Endothelial cell of umbilical vein (primary cell): Measurements from ENCODE around the gene LHX3. TPM values are rescaled to one million over a fixed set of nuclear protein-coding genes. Genes with fewer than 3 reads are reported as not detected.

Source experiments
- BruUV-seq: library from RNA; stranded (reverse); fragments of 400-500 nt; replicated peaks from 2 replicates; lab custom pipeline; 2021; lab: Mats Ljungman, UMichigan
- CTCF ChIA-PET: fragments of 300-600, 350-600 bp; sonication (Branson Sonifier 250); formaldehyde crosslinking; loops from one replicate; lab custom pipeline; 2021; ENCODE audit warnings: antibody characterized with exemption, inconsistent platforms; lab: Charles Lee
- POLR2A ChIA-PET: fragments of 300-600, 350-600 bp; sonication (Branson Sonifier 250); formaldehyde crosslinking; loops from one replicate; lab custom pipeline; 2021; ENCODE audit warnings: antibody characterized with exemption, inconsistent platforms; lab: Charles Lee
- DNase-seq: peaks from one replicate; pipeline ENCODE4 v3.0.0-alpha.2; 2011; ENCODE audit warnings: low read depth, low spot score
- FAIRE-seq: peaks from 2 replicates; lab custom pipeline; 2011; peaks lifted over from hg19 to GRCh38; lab: Jason Lieb, UNC
- H2AFZ ChIP-seq: 2 replicates; pipeline ENCODE4 v1.6.0; 2012; ENCODE audit warnings: low read depth, low read length, control low read depth, inconsistent platforms
- H3K27ac ChIP-seq: 2 replicates; pipeline ENCODE4 v1.5.1; 2011; ENCODE audit warnings: low read depth, mild to moderate bottlenecking, control low read depth, low read length, moderate library complexity; ENCODE audit not compliant: insufficient read depth
- H3K27me3 ChIP-seq, 2 experiments: 2 replicates each; pipeline versions ENCODE4 v1.6.0 to v1.6.1; 2011; ENCODE audit warnings: low read length in 2 of 2, mixed read lengths in 1 of 2; ENCODE audit not compliant: control insufficient read depth in 2 of 2, insufficient read depth in 2 of 2
- H3K36me3 ChIP-seq, 2 experiments: 2 replicates in 1 of 2; 3 replicates in 1 of 2; pipeline ENCODE4 v1.5.1; 2011; ENCODE audit warnings: low read length in 2 of 2, mild to moderate bottlenecking in 1 of 2, moderate library complexity in 1 of 2; ENCODE audit not compliant: control insufficient read depth in 2 of 2, insufficient read depth in 2 of 2; ENCODE audit errors: extremely low read depth in 1 of 2
- H3K4me1 ChIP-seq: 3 replicates; pipeline ENCODE4 v1.5.1; 2011; ENCODE audit warnings: mild to moderate bottlenecking, low read length; ENCODE audit not compliant: control insufficient read depth, insufficient read depth; ENCODE audit errors: extremely low read depth
- H3K4me2 ChIP-seq: 2 replicates; pipeline ENCODE4 v1.6.1; 2011; ENCODE audit warnings: low read length, control low read depth, mixed read lengths; ENCODE audit not compliant: insufficient read depth
- H3K4me3 ChIP-seq, 3 experiments: fragments of 200-600 bp in 1 of 3; sonication (generic), shearing (Covaris generic) in 1 of 3; replicated peaks in 1 of 3; 2 replicates each; pipeline ENCODE4 v1.5.1; 2011 to 2016; ENCODE audit warnings: control low read depth in 3 of 3, low read length in 3 of 3, mild to moderate bottlenecking in 2 of 3, inconsistent platforms in 1 of 3, low read depth in 1 of 3, moderate library complexity in 1 of 3; ENCODE audit not compliant: insufficient read depth in 1 of 3
- H3K79me2 ChIP-seq: 2 replicates; pipeline ENCODE4 v1.6.0; 2012; ENCODE audit warnings: low read length, inconsistent platforms; ENCODE audit not compliant: control insufficient read depth, insufficient read depth
- H3K9ac ChIP-seq: replicated peaks from 2 replicates; pipeline ENCODE3; 2011; ENCODE audit warnings: low read length, control low read depth; ENCODE audit not compliant: insufficient read depth; ENCODE audit errors: extremely low read depth
- H3K9me1 ChIP-seq: replicated peaks from 3 replicates; pipeline ENCODE4 v1.6.0; 2011; ENCODE audit warnings: mild to moderate bottlenecking, low read length; ENCODE audit not compliant: control insufficient read depth, insufficient read depth; ENCODE audit errors: extremely low read depth
- H3K9me3 ChIP-seq: replicated peaks from 2 replicates; pipeline ENCODE4 v1.5.1; 2012; ENCODE audit warnings: low read length, inconsistent platforms; ENCODE audit not compliant: control insufficient read depth, insufficient read depth
- H4K20me1 ChIP-seq: replicated peaks from 2 replicates; pipeline ENCODE3; 2011; ENCODE audit warnings: mild to moderate bottlenecking, low read length; ENCODE audit not compliant: control insufficient read depth, insufficient read depth; ENCODE audit errors: extremely low read depth
- EZH2 ChIP-seq: IDR thresholded peaks from 2 replicates; pipeline ENCODE4 v1.6.1; 2012; ENCODE audit warnings: borderline replicate concordance, low read depth, mild to moderate bottlenecking, moderate library complexity, low read length, inconsistent platforms; ENCODE audit not compliant: severe bottlenecking
- FOS ChIP-seq: IDR thresholded peaks from 2 replicates; pipeline ENCODE4 v1.6.1; 2011; ENCODE audit warnings: mild to moderate bottlenecking, low read length, moderate library complexity, borderline replicate concordance; ENCODE audit not compliant: insufficient read depth
- MYC ChIP-seq: IDR thresholded peaks from one replicate; pipeline ENCODE4 v1.6.1; 2011; ENCODE audit warnings: mild to moderate bottlenecking, low read depth, low read length
- dilution Hi-C: fragments of 300-500 bp; cut with MboI; formaldehyde crosslinking; loops from one replicate; pipeline ENCODE4 v1.15.0; 2019; ENCODE audit warnings: low sequenced_read_pairs; ENCODE audit not compliant: extremely low pct_ligation_motif_present
- intact Hi-C: fragments of 100-400 bp; cut with micrococcal nuclease; formaldehyde crosslinking; loops from one replicate; pipeline ENCODE4 v1.10.0; 2022
- polyA plus RNA-seq, 4 experiments: library from polyadenylated mRNA; depleted of rRNA in 3 of 4; stranded (reverse) in 3 of 4; unstranded in 1 of 4; fragments of >200 nt; gene quantifications; 2 replicates each; pipeline versions ENCODE4 v1.2.1 to v1.2.3, GENCODE V29; 2011 to 2012; ENCODE audit warnings: missing spikeins in 1 of 4
- total RNA-seq: library from RNA; stranded (reverse); gene quantifications from 2 replicates; pipeline ENCODE4 v1.2.3, GENCODE V29; 2021
- TF ChIP-seq, protein P1 (sequence below), 2 donors: IDR thresholded peaks; 1 replicate in 1 of 2; 2 replicates in 1 of 2; pipeline ENCODE4 v1.5.1; 2011; ENCODE audit warnings: low read length in 2 of 2, mild to moderate bottlenecking in 2 of 2, moderate library complexity in 2 of 2, control low read depth in 1 of 2, inconsistent platforms in 1 of 2, low read depth in 1 of 2; ENCODE audit not compliant: insufficient read depth in 1 of 2; ENCODE audit errors: extremely low read depth in 1 of 2

LHX3 gene
- total and polyA plus RNA-seq, 2 donors (not counting 3 experiments of a cell fraction or from before 2014, with no cell fraction given) = not detected

DNA sequence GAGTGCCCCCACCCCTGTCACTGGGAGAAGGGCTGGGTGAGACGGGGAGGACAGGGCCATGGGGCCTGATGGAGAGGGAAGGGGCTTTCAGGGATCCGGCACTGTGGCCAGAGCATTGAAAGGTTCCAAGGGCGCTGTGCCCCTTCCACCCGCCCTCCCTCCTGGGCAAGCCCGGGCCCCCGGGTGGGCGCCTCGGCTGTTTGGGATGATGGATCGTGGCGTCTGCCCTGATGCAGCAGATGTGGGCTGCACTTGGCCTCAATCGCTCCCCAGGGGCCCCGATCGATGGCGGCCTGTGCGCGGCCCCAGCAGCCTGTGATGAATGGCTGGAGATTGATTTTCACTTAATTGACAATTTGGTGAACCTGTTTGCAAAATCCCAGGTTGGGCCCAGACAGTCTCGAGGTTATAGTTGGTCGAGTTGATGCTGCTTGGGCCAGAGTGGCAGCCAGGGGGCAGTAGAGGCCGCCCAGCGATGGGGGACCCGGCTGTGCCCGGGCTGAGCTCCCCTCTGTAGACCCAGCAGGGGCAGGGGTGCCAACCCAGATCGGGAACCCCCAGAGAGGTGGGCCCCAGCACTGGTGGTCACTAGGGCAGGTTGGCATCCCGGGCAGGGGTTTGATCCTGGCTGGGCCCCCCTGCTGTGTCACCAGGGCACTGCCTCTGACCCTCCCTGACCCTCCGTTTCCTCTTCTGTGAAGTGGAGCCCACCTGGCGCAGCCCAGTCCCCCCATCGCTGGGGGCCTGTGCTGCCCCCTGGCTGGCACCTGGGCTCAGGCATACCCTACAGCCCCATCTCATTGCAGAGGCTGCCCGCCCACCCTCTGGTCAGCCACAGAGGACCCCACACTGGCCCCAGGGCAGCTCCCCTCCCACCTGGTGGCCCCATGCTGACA, 34.7 kb downstream of the LHX3 start:
- no peaks in the 10 kb centered on the region for H3K36me3 ChIP-seq
- TF ChIP-seq FOS = no peak
- TF ChIP-seq, protein P1, sequence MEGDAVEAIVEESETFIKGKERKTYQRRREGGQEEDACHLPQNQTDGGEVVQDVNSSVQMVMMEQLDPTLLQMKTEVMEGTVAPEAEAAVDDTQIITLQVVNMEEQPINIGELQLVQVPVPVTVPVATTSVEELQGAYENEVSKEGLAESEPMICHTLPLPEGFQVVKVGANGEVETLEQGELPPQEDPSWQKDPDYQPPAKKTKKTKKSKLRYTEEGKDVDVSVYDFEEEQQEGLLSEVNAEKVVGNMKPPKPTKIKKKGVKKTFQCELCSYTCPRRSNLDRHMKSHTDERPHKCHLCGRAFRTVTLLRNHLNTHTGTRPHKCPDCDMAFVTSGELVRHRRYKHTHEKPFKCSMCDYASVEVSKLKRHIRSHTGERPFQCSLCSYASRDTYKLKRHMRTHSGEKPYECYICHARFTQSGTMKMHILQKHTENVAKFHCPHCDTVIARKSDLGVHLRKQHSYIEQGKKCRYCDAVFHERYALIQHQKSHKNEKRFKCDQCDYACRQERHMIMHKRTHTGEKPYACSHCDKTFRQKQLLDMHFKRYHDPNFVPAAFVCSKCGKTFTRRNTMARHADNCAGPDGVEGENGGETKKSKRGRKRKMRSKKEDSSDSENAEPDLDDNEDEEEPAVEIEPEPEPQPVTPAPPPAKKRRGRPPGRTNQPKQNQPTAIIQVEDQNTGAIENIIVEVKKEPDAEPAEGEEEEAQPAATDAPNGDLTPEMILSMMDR (IDR thresholded peaks at IDR 0.05; ENCODE audit: extremely low read depth in 1 of 2, insufficient read depth in 1 of 2, low read depth in 1 of 2, low read length in 2 of 2) = peak; percentile 73 to 83
- intact Hi-C loops (no loop called here), dilution Hi-C loops (no loop called here)
- H3K9me3 ChIP-seq = no peaks in the 10 kb centered on the region
- no peaks in the 10 kb centered on the region for H3K9me1 ChIP-seq
- POLR2A ChIA-PET = no interaction called here
- peaks cover 4% of the 10 kb centered on the region in 2 experiments for H3K27me3 ChIP-seq
- H3K9ac ChIP-seq = no peak overlapping the region
- H3K4me3 ChIP-seq = no peak overlapping the region
- H3K27ac ChIP-seq = no peak overlapping the region
- FAIRE-seq (peak; percentile 61), DNase-seq (no peak)
- no peaks in the 10 kb centered on the region for H3K79me2 ChIP-seq
- BruUV-seq = no TSS peak
- no peak overlapping the region for H3K4me2 ChIP-seq
- H2AFZ ChIP-seq = no peak overlapping the region
- no peaks in the 10 kb centered on the region for H4K20me1 ChIP-seq
- H3K4me1 ChIP-seq = no peaks in the 10 kb centered on the region
- CTCF ChIA-PET = interaction anchor here (0.6 to 2.2 kb wide), 13 partner anchors 9 to 117 kb away, joined by 3 to 16 read pairs (median 5); no protein-coding TSS in a partner anchor

DNA sequence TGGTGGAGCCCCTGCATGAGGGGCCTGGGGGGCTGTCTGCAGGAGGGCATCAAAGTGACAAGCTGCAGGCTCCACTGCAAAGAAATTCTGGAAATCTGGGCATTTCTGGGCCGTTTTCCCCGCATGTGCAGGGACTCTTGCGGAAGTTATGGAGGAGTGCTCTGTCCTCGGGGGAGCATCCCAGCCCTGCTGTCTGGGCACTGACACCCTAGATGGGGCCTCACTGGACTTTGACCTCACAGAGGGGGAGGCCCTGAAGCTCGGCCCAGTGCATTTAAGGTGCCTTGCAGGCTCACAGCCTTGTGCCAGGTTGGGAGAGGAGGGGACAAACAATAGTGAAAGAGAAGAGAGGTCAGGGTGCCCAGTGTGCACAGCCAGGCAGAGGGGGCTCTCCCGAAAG, 35.4 kb downstream of the LHX3 start:
- dilution Hi-C loops (no loop called here), intact Hi-C loops (no loop called here)
- TF ChIP-seq MYC (no peak), EZH2 (no peak)
- no peak overlapping the region for H3K9ac ChIP-seq
- POLR2A ChIA-PET = no interaction called here
- CTCF ChIA-PET = interaction anchor here (1.4 to 2.2 kb wide), 4 partner anchors 12 to 118 kb away, joined by 3 to 16 read pairs (median 8); no protein-coding TSS in a partner anchor
- BruUV-seq = no TSS peak
- no peaks in the 10 kb centered on the region for H3K9me1 ChIP-seq
- no peaks in the 10 kb centered on the region for H3K9me3 ChIP-seq
- no peak for DNase-seq
- H3K4me1 ChIP-seq = no peaks in the 10 kb centered on the region
- H3K36me3 ChIP-seq = no peaks in the 10 kb centered on the region
- FAIRE-seq = no peak
- no peak overlapping the region for H3K4me3 ChIP-seq
- H3K79me2 ChIP-seq = no peaks in the 10 kb centered on the region
- H3K27me3 ChIP-seq = peaks cover 4% of the 10 kb centered on the region in 2 experiments
- H2AFZ ChIP-seq = no peak overlapping the region
- H3K27ac ChIP-seq = no peak overlapping the region
- H3K4me2 ChIP-seq = no peak overlapping the region
- no peaks in the 10 kb centered on the region for H4K20me1 ChIP-seq
